HCT116 (cell line): ENCODE results near the gene ZNF317. TPM values are rescaled to one million over a fixed set of nuclear protein-coding genes. Genes with fewer than 3 reads are reported as not detected.

ENCODE experiments used
- ATAC-seq: fragments of 200-7000 bp; cut with Tn5 transposase; 2 replicates; pipeline ENCODE4 v1.9.1; 2020; ENCODE audit warnings: mild to moderate bottlenecking, moderate library complexity
- BruUV-seq: library from RNA; stranded (reverse); fragments of 400-500 nt; replicated peaks from 2 replicates; lab custom pipeline; 2021; lab: Mats Ljungman, UMichigan
- CTCF ChIA-PET: fragments of 300-600 bp; sonication (Branson Sonifier 250); formaldehyde crosslinking; loops from one replicate; lab custom pipeline; 2021; ENCODE audit warnings: antibody characterized with exemption; lab: Charles Lee
- POLR2A ChIA-PET: fragments of 300-600, 350-600 bp; sonication (Branson Sonifier 250); formaldehyde crosslinking; loops from one replicate; lab custom pipeline; 2021; ENCODE audit warnings: antibody characterized with exemption; lab: Charles Lee
- RAD21 ChIA-PET, 2 experiments: fragments of 300-600 bp; sonication (Branson Sonifier 250); formaldehyde crosslinking; loops; one replicate each; lab custom pipeline; 2023; ENCODE audit warnings: low total read pairs in 2 of 2; ENCODE audit not compliant: uncharacterized antibody in 2 of 2, unreplicated experiment in 2 of 2, low non-redundant PET in 1 of 2; lab: Charles Lee
- DNase-seq: peaks from one replicate; pipeline ENCODE4 v3.0.0-alpha.2; 2010; ENCODE audit warnings: low read depth, low spot score
- H2AFZ ChIP-seq: fragments of 200-600 bp; shearing (Covaris generic), sonication (generic); 2 replicates; pipeline ENCODE4 v1.6.1; 2017; ENCODE audit warnings: low read depth, mixed run types, mixed read lengths, antibody characterized with exemption, low read length; ENCODE audit not compliant: poor library complexity, severe bottlenecking
- H3K27ac ChIP-seq: 2 replicates; pipeline ENCODE4 v1.5.1; 2012; ENCODE audit warnings: low read depth, low read length
- H3K27me3 ChIP-seq: fragments of 200-600 bp; sonication (generic); 2 replicates; pipeline ENCODE4 v1.6.1; 2016; ENCODE audit warnings: mixed run types, low read length, mixed read lengths; ENCODE audit not compliant: insufficient read depth
- H3K36me3 ChIP-seq, 2 experiments: fragments of 200-500 bp in 1 of 2; fragments of 200-600 bp in 1 of 2; sonication (Bioruptor generic) in 1 of 2; sonication (generic) in 1 of 2; 2 replicates each; pipeline versions ENCODE4 v1.5.1 to v1.6.1; 2014 to 2016; ENCODE audit warnings: low read length in 2 of 2, inconsistent platforms in 1 of 2, mixed read lengths in 1 of 2, mixed run types in 1 of 2; ENCODE audit not compliant: insufficient read depth in 2 of 2, control insufficient read depth in 1 of 2
- H3K4me1 ChIP-seq, 2 experiments: fragments of 200-600 bp in 1 of 2; sonication (generic) in 1 of 2; 2 replicates each; pipeline versions ENCODE4 v1.5.1 to v1.6.1; 2012 to 2017; ENCODE audit warnings: low read length in 2 of 2, inconsistent platforms in 1 of 2, mild to moderate bottlenecking in 1 of 2, mixed read lengths in 1 of 2, mixed run types in 1 of 2, moderate library complexity in 1 of 2; ENCODE audit not compliant: insufficient read depth in 2 of 2, control insufficient read depth in 1 of 2
- H3K4me2 ChIP-seq: fragments of 200-600 bp; sonication (generic); 2 replicates; pipeline ENCODE4 v1.6.1; 2017; ENCODE audit warnings: mixed run types, low read length, mixed read lengths
- H3K4me3 ChIP-seq, 2 experiments: fragments of 200-600 bp in 1 of 2; sonication (generic) in 1 of 2; replicated peaks in 1 of 2; 2 replicates each; pipeline ENCODE4 v1.5.1; 2011 to 2016; ENCODE audit warnings: low read length in 2 of 2, control low read depth in 1 of 2, low read depth in 1 of 2, mild to moderate bottlenecking in 1 of 2, mixed read lengths in 1 of 2, mixed run types in 1 of 2
- H3K79me2 ChIP-seq: fragments of 200-600 bp; sonication (generic); 2 replicates; pipeline ENCODE4 v1.6.1; 2017; ENCODE audit warnings: mild to moderate bottlenecking, mixed run types, low read length, moderate library complexity, mixed read lengths; ENCODE audit not compliant: insufficient read depth
- H3K9ac ChIP-seq: fragments of 200-600 bp; sonication (generic); 2 replicates; pipeline ENCODE4 v1.6.1; 2016; ENCODE audit warnings: low read length, mixed read lengths
- H3K9me2 ChIP-seq: fragments of 200-600 bp; sonication (generic), shearing (Covaris generic); 2 replicates; pipeline ENCODE4 v1.6.1; 2017; ENCODE audit warnings: mixed run types, mild to moderate bottlenecking, moderate library complexity; ENCODE audit not compliant: insufficient read depth
- H3K9me3 ChIP-seq, 2 experiments: fragments of 200-500 bp in 1 of 2; fragments of 200-600 bp in 1 of 2; sonication (Bioruptor generic) in 1 of 2; sonication (generic) in 1 of 2; 2 replicates each; pipeline ENCODE4 v1.6.1; 2014 to 2017; ENCODE audit warnings: low read length in 2 of 2, mixed read lengths in 2 of 2, inconsistent platforms in 1 of 2, low read depth in 1 of 2, mild to moderate bottlenecking in 1 of 2, mixed run types in 1 of 2, moderate library complexity in 1 of 2; ENCODE audit not compliant: control insufficient read depth in 1 of 2, insufficient read depth in 1 of 2
- H4K20me1 ChIP-seq: fragments of 200-600 bp; sonication (generic), shearing (Covaris generic); 2 replicates; pipeline ENCODE4 v1.6.1; 2017; ENCODE audit warnings: mixed run types, mild to moderate bottlenecking, moderate library complexity; ENCODE audit not compliant: insufficient read depth
- CTCF ChIP-seq, 3 experiments: fragments of 200-600 bp in 1 of 3; sonication (generic) in 1 of 3; IDR thresholded peaks in 2 of 3; conservative IDR thresholded peaks in 1 of 3; 2 replicates each; pipeline ENCODE4 v1.5.1; 2012 to 2017; ENCODE audit warnings: low read depth in 2 of 3, low read length in 2 of 3, antibody characterized with exemption in 1 of 3, borderline replicate concordance in 1 of 3, control low read depth in 1 of 3, mild to moderate bottlenecking in 1 of 3, mixed read lengths in 1 of 3, mixed run types in 1 of 3, moderate library complexity in 1 of 3; ENCODE audit not compliant: insufficient read depth in 1 of 3
- EZH2 ChIP-seq: fragments of 200-600 bp; sonication (generic); IDR thresholded peaks from 2 replicates; pipeline ENCODE4 v1.6.1; 2017; ENCODE audit warnings: antibody characterized with exemption, mixed run types
- EZH2phosphoT487 ChIP-seq: fragments of 200-600 bp; IDR thresholded peaks from 2 replicates; pipeline ENCODE4 v1.6.1; 2018; ENCODE audit warnings: antibody characterized with exemption, borderline replicate concordance
- MAX ChIP-seq: IDR thresholded peaks from 2 replicates; pipeline ENCODE4 v1.6.1; 2012
- POLR2AphosphoS5 ChIP-seq: IDR thresholded peaks from 2 replicates; pipeline ENCODE4 v1.6.1; 2011; ENCODE audit warnings: mild to moderate bottlenecking, low read depth, low read length, moderate library complexity
- REST ChIP-seq: IDR thresholded peaks from 2 replicates; pipeline ENCODE4 v1.6.1; 2012; ENCODE audit warnings: low read depth
- SP1 ChIP-seq: IDR thresholded peaks from 2 replicates; pipeline ENCODE4 v1.6.1; 2012; ENCODE audit warnings: low read depth
- SRF ChIP-seq: IDR thresholded peaks from 2 replicates; pipeline ENCODE4 v1.6.1; 2012; ENCODE audit warnings: low read depth
- YY1 ChIP-seq: IDR thresholded peaks from 2 replicates; pipeline ENCODE4 v1.6.1; 2011; ENCODE audit warnings: low read length, low read depth, moderate library complexity, mild to moderate bottlenecking; ENCODE audit not compliant: insufficient replicate concordance; ENCODE audit errors: extremely low read depth
- ZFX ChIP-seq: fragments of 450-650 bp; IDR thresholded peaks from 2 replicates; pipeline ENCODE4 v1.6.1; 2017
- intact Hi-C: fragments of 100-400 bp; cut with micrococcal nuclease; formaldehyde crosslinking; loops from 2 replicates; pipeline ENCODE4 v1.10.0; 2022
- total RNA-seq: library from RNA; stranded (reverse); gene quantifications from one replicate; pipeline ENCODE4 v1.2.1, GENCODE V29; 2021; ENCODE audit not compliant: unreplicated experiment

Gene ZNF317
- total RNA-seq, 1 experiment from 2014 or later, result 39.8 TPM

GRCh38 chr19:9151367-9151766, 11.2 kb downstream of the ZNF317 start:
- Histone ChIP-seq H3K79me2 (peaks cover 100% of the 10 kb centered on the region), H4K20me1 (no peaks in the 10 kb centered on the region), H3K4me2 (no peak overlapping the region), H3K9me3 (peaks cover 50 to 56% of the 10 kb centered on the region in 2 experiments; a peak in 3 of 4 replicates), H3K27me3 (no peaks in the 10 kb centered on the region), H3K36me3 (peaks cover 0 to 62% of the 10 kb centered on the region in 2 experiments), H3K4me1 (peaks cover 0 to 6% of the 10 kb centered on the region in 2 experiments; a peak in 1 of 4 replicates), H3K9me2 (no peaks in the 10 kb centered on the region), H3K4me3 (no peak overlapping the region), H3K27ac (no peak overlapping the region), H2AFZ (no peak overlapping the region), H3K9ac (no peak overlapping the region)
- intact Hi-C loops, result no loop called here
- CTCF ChIA-PET, result no interaction called here
- no TSS peak for BruUV-seq
- RAD21 ChIA-PET, result no interaction called here
- POLR2A ChIA-PET, result no interaction called here
- ATAC-seq (no peak), DNase-seq (no peak)
- TF ChIP-seq EZH2 (no peak), SRF (no peak)

GRCh38 chr19:9155591-9155990, 15.4 kb downstream of the ZNF317 start:
- CTCF ChIA-PET, result no interaction called here

More at GRCh38 chr19:9155591-9155990, 15.4 kb downstream of the ZNF317 start:
- TF ChIP-seq CTCF (IDR thresholded peaks at IDR 0.05 in 2 of 3, conservative IDR thresholded peaks at IDR 0.05 in 1 of 3; ENCODE audit: borderline replicate concordance in 1 of 3, insufficient read depth in 1 of 3, low read depth in 2 of 3, low read length in 2 of 3) (no peak), SP1 (no peak), ZFX (no peak), EZH2phosphoT487 (no peak), POLR2AphosphoS5 (no peak), MAX (no peak), REST (no peak), YY1 (no peak)
- TF ChIP-seq, all 23 proteins: peak for 0
- Histone ChIP-seq H2AFZ (no peak overlapping the region), H4K20me1 (no peaks in the 10 kb centered on the region), H3K27ac (no peak overlapping the region), H3K9me3 (peaks cover 59 to 68% of the 10 kb centered on the region in 2 experiments; a peak in 3 of 4 replicates), H3K36me3 (peaks cover 39 to 77% of the 10 kb centered on the region in 2 experiments), H3K4me1 (no peaks in the 10 kb centered on the region), H3K4me2 (no peak overlapping the region), H3K27me3 (no peaks in the 10 kb centered on the region), H3K9ac (no peak overlapping the region), H3K79me2 (peaks cover 82% of the 10 kb centered on the region), H3K9me2 (no peaks in the 10 kb centered on the region), H3K4me3 (no peak overlapping the region)
- ATAC-seq, result no peak
- POLR2A ChIA-PET, result no interaction called here
- intact Hi-C loops, result no loop called here
- DNase-seq, result no peak
- no TSS peak for BruUV-seq
- RAD21 ChIA-PET, result no interaction called here
